Lung (tissue), 12 donors: ENCODE results near the gene GXYLT2. TPM values are rescaled to one million over a fixed set of nuclear protein-coding genes. Genes with fewer than 3 reads are reported as not detected.

Source experiments
- ATAC-seq: fragments of 200-7000 bp; cut with Tn5 transposase; one replicate; pipeline ENCODE4 v1.9.1; 2020; ENCODE audit warnings: moderate number of reproducible peaks; ENCODE audit not compliant: insufficient read depth, low FRiP score
- DNase-seq, 3 donors: peaks; one replicate each; pipeline ENCODE4 v3.0.0-alpha.2; 2013 to 2017
- H3K27ac ChIP-seq, 2 donors: one replicate each; pipeline ENCODE4 v1.5.1; 2013; ENCODE audit warnings: mild to moderate bottlenecking in 2 of 2, moderate library complexity in 2 of 2, control low read depth in 1 of 2, inconsistent platforms in 1 of 2, low read depth in 1 of 2, low read length in 1 of 2
- H3K27me3 ChIP-seq, 3 donors: one replicate each; pipeline ENCODE4 v1.5.1; 2013; ENCODE audit warnings: low read length in 2 of 3; ENCODE audit not compliant: control insufficient read depth in 3 of 3, insufficient read depth in 3 of 3
- H3K36me3 ChIP-seq, 4 donors: one replicate each; pipeline ENCODE4 v1.5.1; 2013; ENCODE audit warnings: low read length in 4 of 4, mild to moderate bottlenecking in 1 of 4, moderate library complexity in 1 of 4; ENCODE audit not compliant: control insufficient read depth in 4 of 4, insufficient read depth in 4 of 4
- H3K4me1 ChIP-seq, 5 donors: one replicate each; pipeline ENCODE4 v1.5.1; 2013; ENCODE audit warnings: low read length in 5 of 5, mild to moderate bottlenecking in 2 of 5, moderate library complexity in 1 of 5; ENCODE audit not compliant: control insufficient read depth in 5 of 5, insufficient read depth in 5 of 5
- H3K4me3 ChIP-seq: one replicate; pipeline ENCODE4 v1.5.1; 2013; ENCODE audit warnings: mild to moderate bottlenecking, control low read depth, moderate library complexity
- H3K9ac ChIP-seq, 2 donors: one replicate each; pipeline ENCODE4 v1.5.1; 2013; ENCODE audit warnings: low read length in 2 of 2, control low read depth in 1 of 2; ENCODE audit not compliant: insufficient read depth in 1 of 2
- H3K9me3 ChIP-seq, 4 donors: one replicate each; pipeline ENCODE4 v1.5.1; 2013; ENCODE audit warnings: low read length in 3 of 4, mild to moderate bottlenecking in 1 of 4, moderate library complexity in 1 of 4; ENCODE audit not compliant: control insufficient read depth in 4 of 4, insufficient read depth in 3 of 4
- WGBS, 2 donors: extraction: QIAGEN DNeasy Blood & Tissue Kit; methylation state at CpG; one replicate each; pipeline ENCODE4 v1.1.7; 2013; 5-methylcytosine and 5-hydroxymethylcytosine counted together
- polyA plus RNA-seq, 2 donors: library from polyadenylated mRNA; stranded (reverse); fragments of 200-250 nt; gene quantifications; one replicate each; pipeline ENCODE4 v1.2.1, GENCODE V29; 2013
- total RNA-seq, 2 donors: library from RNA; depleted of rRNA in 1 of 2; stranded (reverse); fragments of >200 nt in 1 of 2; gene quantifications; one replicate each; pipeline ENCODE4 v1.2.1, GENCODE V29; 2014 to 2021
- TF ChIP-seq, protein P1 (sequence below): IDR thresholded peaks from 2 replicates; pipeline ENCODE4 v1.5.1; 2012; ENCODE audit warnings: mild to moderate bottlenecking; ENCODE audit errors: control extremely low read depth, extremely low read depth
- donor health status: control.
- donor health status: control.
- donor health status: Bipolar disorder and iron deficiency.
- donor health status: healthy.
- donor health status: DM: yes; HTN: yes; CAD: no.

Gene GXYLT2
- total and polyA plus RNA-seq, 4 donors, result 0.52 to 46.8 (median 4.8) TPM

DNA sequence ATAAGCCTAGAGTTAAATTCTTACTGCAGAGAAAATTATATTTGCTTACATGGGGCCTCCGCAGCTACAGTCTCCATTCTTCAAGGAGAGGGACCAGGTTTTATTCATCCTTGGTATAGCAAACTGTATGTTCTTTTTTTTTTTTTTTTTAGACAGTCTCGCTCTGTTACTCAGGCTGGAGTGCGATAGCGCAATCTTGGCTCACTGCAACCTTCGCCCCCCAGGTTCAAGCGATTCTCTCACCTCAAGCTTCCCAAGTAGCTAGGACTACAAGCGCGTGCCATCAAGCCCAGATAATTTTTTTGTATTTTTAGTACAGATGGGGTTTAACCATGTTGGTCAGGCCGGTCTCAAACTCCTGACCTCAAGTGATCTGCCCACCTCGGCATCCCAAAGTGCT, 41.7 kb upstream of the GXYLT2 start:
- H3K4me3 ChIP-seq, result no peak overlapping the region
- WGBS, 2 donors, result 92 to 95% methylated on average over 10 of the region's 10 CpGs
- DNase-seq (no peak), ATAC-seq (no peak)
- H3K9ac ChIP-seq, result no peak overlapping the region
- no peak overlapping the region for H3K27ac ChIP-seq
- TF ChIP-seq, protein P1, sequence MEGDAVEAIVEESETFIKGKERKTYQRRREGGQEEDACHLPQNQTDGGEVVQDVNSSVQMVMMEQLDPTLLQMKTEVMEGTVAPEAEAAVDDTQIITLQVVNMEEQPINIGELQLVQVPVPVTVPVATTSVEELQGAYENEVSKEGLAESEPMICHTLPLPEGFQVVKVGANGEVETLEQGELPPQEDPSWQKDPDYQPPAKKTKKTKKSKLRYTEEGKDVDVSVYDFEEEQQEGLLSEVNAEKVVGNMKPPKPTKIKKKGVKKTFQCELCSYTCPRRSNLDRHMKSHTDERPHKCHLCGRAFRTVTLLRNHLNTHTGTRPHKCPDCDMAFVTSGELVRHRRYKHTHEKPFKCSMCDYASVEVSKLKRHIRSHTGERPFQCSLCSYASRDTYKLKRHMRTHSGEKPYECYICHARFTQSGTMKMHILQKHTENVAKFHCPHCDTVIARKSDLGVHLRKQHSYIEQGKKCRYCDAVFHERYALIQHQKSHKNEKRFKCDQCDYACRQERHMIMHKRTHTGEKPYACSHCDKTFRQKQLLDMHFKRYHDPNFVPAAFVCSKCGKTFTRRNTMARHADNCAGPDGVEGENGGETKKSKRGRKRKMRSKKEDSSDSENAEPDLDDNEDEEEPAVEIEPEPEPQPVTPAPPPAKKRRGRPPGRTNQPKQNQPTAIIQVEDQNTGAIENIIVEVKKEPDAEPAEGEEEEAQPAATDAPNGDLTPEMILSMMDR, result no peak
- peaks cover 4 to 11% (median 8%) of the 10 kb centered on the region in 4 donors for H3K36me3 ChIP-seq
- H3K4me1 ChIP-seq, result peaks cover 1 to 30% (median 9%) of the 10 kb centered on the region in 5 donors
- H3K27me3 ChIP-seq, result peaks cover 0 to 4% (median 0%) of the 10 kb centered on the region in 3 donors
- H3K9me3 ChIP-seq, result no peaks in the 10 kb centered on the region

DNA sequence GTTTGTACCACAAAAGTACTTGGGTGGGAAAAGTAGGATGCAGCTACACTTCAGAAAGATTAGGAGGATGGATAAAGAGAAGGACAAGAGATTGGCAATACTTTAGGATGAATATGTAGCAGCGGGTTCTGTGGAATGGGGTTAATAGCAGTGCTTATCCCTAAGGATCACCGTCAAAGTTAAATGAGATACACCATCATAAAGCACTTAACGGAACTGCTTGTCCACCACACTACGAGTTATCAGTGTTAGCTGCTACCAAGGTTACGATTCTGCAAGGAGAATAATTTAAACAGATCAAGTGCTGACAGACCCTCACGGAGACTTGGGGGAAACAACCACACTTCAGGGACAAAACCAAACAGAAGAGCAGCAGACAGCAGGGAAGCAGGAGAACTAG, 40.6 kb upstream of the GXYLT2 start:
- no peaks in the 10 kb centered on the region for H3K9me3 ChIP-seq
- H3K27me3 ChIP-seq, result peaks cover 0 to 4% (median 0%) of the 10 kb centered on the region in 3 donors
- peaks cover 0 to 5% (median 0%) of the 10 kb centered on the region in 4 donors for H3K36me3 ChIP-seq
- 11 to 14% methylated on average over 6 of the region's 6 CpGs for WGBS, 2 donors
- peak in 1 of 3 donors; percentile 18 for DNase-seq
- H3K4me3 ChIP-seq, result peak overlapping the region; percentile 95
- peak overlapping the region; percentile 50 to 85 for H3K27ac ChIP-seq
- H3K4me1 ChIP-seq, result peaks cover 1 to 30% (median 9%) of the 10 kb centered on the region in 5 donors
- TF ChIP-seq, protein P1, result no peak
- peak overlapping the region; percentile 60 to 68 for H3K9ac ChIP-seq
- ATAC-seq, result no peak

DNA sequence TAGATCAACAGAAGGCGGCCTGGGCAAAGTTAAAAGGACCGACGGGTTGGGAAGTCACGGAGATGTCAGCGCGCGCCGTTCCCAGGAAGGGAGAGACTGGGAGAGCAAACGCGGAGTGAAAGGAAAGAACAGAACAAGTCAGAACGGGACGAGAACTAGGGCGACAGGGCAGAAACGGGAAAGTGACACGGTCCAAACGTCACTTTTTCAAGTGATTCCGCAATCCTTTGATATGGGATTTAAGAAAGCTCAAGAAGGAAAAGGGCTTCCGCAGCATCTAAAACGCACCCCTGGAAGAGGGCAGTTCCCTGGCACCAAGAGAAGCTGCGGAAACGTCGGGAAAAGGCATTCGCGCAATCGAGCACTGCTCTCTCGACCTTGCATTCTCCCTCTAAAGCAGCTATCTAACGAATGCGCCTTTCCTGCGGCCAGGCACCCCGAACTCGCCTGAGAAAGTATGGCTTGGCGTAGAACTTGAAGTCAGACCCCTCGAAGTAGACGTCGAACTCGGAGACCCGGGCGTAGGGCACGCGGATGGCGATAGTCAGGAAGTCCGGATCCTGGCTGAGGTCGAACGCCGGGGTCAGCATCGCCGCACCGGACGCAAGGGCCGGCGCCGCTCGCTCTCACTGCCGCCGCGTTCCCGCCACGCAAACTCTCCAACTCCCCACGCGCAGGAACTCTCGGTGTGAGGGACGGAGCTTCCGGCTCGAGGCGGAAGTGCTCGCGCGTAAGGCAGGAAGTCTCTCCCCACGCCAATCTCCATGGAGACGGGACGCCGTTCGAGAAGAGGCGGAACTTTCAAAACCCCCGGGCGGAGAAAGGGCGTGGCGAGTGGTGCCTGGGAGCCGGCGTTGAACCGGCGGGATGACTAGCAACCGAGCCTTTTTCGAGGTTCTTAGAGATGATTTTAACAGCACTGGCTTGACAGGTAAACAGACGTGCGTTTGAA, 39.8 kb upstream of the GXYLT2 start, which contains the start of gene SHQ1:
Gene SHQ1, minus strand, starts transcription at position 695 of the 952 bp plus-strand sequence. Its CDS starts 105 bp downstream, at position 590.
- Histone ChIP-seq H3K4me1 (peaks cover 1 to 30% (median 9%) of the 10 kb centered on the region in 5 donors), H3K36me3 (peaks cover 0 to 4% (median 0%) of the 10 kb centered on the region in 4 donors), H3K9ac (peak within 1 kb of the TSS; percentile 60 to 68), H3K4me3 (peak within 1 kb of the TSS; percentile 95), H3K9me3 (no peaks in the 10 kb centered on the region), H3K27me3 (peaks cover 0 to 4% (median 0%) of the 10 kb centered on the region in 3 donors), H3K27ac (peak within 1 kb of the TSS; percentile 50 to 85)
- WGBS, 2 donors, result 0% methylated on average over 86 of the region's 86 CpGs
- TF ChIP-seq, protein P1, result no peak
- peak; percentile 96 to 98 (median 98) for DNase-seq
- peak; percentile 93 for ATAC-seq
